Left colon (tissue), 2 donors: Measurements from ENCODE around the gene CERS6. TPM values are rescaled to one million over a fixed set of nuclear protein-coding genes. Genes with fewer than 3 reads are reported as not detected.

Experiments
- ATAC-seq: fragments of 200-7000 bp; cut with Tn5 transposase; one replicate; pipeline ENCODE4 v1.9.1; 2020; ENCODE audit warnings: mild to moderate bottlenecking, moderate library complexity
- DNase-seq, 2 donors: peaks; one replicate each; pipeline ENCODE4 v3.0.0-alpha.2; 2020
- intact Hi-C, 2 donors: fragments of 100-400 bp; cut with DNase I in 1 of 2; cut with micrococcal nuclease in 1 of 2; formaldehyde crosslinking; loops; one replicate each; pipeline versions ENCODE4 v1.11.2 to v1.14.0; 2022; cut with DNase I, micrococcal nuclease
- total RNA-seq, 2 donors: library from RNA; stranded (reverse); fragmentation: NEBNext Ultra II Directional; extraction: Animal tissue kit (Norgen Biotek cat#: 25700); gene quantifications; one replicate each; pipeline ENCODE4 v1.2.1, GENCODE V29; 2021
- donor health status: DM: no; HTN: no; CAD: no.
- donor health status: DM: yes; HTN: yes; CAD: no.

The CERS6 gene
- total RNA-seq, 2 donors from 2014 or later, result 64.4 to 67.2 TPM

DNA sequence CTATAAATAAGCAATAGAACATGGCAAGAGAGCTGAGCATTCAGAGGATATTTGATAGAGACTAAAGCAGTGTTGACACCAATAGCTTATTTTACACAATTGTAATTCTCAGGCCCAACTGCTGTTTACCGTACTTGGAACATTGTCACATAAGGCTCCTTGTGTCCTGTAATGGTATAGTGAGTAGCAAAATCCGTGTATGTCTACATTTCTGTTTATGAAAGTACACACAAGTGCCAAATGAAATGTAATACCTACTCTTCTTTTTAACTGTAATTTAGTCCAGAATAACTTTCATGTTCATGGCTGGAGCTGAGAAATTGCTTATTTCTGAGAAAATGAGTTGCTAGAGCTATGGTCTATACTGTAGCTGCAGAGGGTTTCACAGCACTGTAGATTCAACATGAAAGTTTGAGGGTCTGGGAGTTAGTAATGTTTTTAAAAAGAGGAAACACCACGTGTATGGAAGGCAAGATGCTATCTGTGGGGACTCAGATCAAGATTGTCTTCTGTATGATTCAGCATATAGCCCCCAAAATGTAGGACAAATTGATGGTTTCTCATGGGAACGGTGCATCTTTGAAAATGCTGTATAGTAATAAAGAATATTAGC lies 236.2 kb downstream of the CERS6 start:
- intact Hi-C loops, result no loop called here
- ATAC-seq, result no peak
- no peak for DNase-seq

DNA sequence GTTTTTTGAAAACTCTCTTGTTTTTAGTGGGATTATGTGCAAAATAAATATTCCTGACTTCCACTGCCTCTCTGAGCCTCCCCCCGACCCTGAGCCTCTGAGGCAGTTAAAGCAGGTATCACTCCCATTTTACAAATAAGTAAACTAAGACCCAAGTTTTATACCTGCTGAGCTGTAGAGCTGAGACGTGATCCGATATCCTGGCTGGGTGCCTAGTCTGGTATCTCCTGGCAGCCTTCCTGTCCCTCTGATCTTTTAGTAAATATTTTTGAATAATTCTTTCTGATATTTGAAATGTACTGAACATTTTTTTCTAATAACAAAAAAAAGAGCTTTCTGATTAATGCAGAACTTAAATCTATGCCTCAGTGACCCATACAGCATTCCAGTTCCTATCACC lies 238.1 kb downstream of the CERS6 start:
- DNase-seq (peak in 1 of 2 donors; percentile 38), ATAC-seq (no peak)
- intact Hi-C loops, result no loop called here

DNA sequence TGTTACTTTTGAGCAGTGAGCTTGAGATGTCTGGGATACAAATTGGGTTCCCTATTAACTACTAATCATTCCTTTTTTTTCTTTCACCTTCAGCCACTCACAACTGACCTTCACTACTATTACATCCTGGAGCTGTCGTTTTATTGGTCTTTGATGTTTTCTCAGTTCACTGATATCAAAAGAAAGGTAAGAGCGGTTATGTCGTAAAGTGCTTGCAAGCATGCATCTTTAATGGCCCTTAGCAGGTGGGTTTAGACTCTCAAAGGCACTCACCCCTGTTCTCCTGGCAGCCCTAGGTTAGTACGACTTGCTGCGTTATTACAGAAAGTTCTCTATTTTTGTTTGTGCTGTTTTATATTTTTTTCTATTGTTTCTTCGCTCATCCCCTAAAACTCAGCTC lies 238.8 kb downstream of the CERS6 start:
- ATAC-seq, result peak; percentile 65
- DNase-seq, result no peak
- intact Hi-C loops, result no loop called here

DNA sequence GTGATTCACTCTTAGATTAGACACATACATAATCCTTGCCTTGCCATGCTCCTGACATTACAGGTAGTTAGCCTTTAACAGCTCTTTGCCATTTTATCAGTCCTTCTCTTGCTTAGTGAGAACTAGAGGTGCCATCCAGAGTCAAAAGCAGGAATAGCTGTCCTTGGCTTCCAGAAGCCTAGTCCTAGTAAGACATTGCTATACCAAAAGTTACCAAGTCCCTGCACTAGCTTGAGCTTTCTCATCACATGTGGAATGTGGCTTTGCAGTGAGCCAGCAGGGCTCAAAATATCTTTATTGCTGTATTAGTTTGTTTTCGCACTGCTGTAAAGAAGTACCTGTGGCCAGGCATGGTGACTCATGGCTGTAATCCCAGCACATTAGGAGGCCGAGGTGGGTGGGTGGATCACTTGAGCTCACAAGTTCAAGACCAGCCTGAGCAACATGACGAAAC lies 241.6 kb downstream of the CERS6 start:
- ATAC-seq (peak; percentile 53), DNase-seq (peak; percentile 48 to 73)
- intact Hi-C loops, result no loop called here

DNA sequence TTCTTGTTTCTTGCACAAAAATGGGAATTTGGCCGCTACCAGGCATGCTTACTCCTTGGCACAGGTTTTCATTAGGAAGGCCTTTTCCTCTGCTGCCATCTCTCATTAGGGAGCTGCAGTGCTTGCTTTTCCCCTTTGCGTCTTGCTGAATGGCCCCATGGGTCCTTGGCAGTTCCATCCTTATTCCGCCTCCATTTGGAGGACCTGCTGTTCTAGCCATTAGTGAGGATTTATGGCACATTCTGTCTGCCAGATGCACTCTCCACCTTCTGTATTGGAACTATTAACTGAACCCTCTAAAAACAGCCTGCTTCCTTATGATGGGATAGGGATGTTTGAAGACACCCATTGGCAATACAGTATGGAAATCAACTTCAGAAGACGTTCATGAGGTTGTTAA lies 242.9 kb downstream of the CERS6 start:
- intact Hi-C loops, result no loop called here
- ATAC-seq, result no peak
- no peak for DNase-seq

DNA sequence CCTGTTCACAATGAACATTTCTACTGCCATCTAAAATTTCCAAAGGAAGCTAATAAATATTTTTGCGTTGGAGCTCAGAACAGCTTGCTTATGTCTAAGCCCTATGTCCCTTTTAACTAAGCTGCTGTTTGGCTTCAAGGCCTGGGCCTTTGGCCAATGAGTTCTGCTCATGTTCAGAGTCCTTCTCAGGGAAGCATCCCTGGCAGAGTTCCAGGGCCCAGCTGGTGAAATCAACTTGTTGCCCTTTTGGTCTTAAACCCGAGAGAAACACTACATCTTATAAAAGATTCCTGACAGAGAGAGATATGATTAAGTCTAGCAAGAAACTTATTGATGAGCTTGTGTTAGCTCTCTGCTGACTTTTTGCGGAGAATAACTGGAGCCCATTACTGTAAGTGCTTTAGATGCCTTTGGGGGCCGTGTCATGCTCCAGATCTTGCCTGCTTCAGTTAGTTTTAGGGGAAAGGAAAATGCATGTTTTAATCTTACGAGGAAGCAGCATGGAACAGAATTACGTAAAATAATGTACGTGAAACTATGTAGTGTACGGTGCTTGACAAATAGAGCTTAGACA lies 243.9 kb downstream of the CERS6 start:
- intact Hi-C loops, result loop anchor here in 1 of 2 donors (10.0 kb wide), 2 partner anchors 245 to 355 kb away; partner anchors contain the start of gene CERS6
- peak; percentile 40 for ATAC-seq

DNA sequence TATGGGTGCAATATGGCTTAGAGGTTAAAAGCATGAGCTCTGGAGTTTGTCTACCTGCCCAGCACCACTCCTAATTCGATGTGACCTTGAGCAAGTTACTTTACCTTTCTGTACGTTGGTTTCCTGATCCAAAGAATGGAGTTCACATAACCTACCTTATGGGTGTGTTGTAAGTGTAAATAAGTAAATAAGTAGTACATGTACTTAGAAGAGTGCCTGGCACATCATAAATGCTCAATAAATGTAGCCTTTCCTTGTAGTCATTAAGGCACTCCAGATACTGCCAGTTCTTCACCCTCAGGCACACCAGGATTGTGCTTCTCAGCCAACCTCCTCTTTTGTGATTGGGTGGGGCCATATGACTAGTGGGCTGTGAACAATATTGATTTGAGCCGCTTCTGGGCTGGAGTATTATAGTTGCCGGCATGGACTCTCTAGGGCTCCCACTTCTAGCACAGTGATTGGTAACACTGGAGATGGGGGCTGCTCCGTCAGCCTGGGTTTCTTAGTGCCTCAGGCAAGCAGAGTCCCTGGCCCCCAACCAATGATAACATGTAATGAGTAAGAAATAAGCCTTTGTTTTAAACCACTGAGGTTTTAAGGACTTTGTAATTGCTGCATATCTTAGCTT lies 244.7 kb downstream of the CERS6 start:
- intact Hi-C loops, result loop anchor here in 1 of 2 donors (10.0 kb wide), 2 partner anchors 246 to 356 kb away; partner anchors contain the start of gene CERS6
- peak; percentile 81 for ATAC-seq
- DNase-seq, result peak; percentile 32 to 73

More for the DNA sequence above, 243.9 kb downstream of the CERS6 start:
- peak; percentile 93 to 94 for DNase-seq

DNA sequence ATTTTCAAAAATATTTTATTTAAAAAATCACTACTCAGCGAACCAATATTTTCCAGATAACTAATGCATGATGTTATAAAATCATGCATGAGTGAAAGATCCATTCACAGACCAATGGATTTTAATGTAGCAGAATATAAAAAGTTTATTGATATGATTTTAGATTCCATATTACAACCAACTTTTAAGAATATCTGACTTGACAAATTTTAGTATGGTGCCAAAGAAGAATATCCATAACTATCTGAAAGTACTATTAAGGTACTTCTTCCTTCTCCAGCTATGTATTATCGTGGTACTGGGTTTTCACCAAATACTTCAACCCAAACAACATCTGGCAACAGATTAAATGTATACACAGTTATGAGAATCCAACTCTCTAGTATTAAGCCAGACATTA lies 246.5 kb downstream of the CERS6 start:
- intact Hi-C loops, result loop anchor here in 1 of 2 donors (10.0 kb wide), 2 partner anchors 248 to 358 kb away; partner anchors contain the start of gene CERS6

DNA sequence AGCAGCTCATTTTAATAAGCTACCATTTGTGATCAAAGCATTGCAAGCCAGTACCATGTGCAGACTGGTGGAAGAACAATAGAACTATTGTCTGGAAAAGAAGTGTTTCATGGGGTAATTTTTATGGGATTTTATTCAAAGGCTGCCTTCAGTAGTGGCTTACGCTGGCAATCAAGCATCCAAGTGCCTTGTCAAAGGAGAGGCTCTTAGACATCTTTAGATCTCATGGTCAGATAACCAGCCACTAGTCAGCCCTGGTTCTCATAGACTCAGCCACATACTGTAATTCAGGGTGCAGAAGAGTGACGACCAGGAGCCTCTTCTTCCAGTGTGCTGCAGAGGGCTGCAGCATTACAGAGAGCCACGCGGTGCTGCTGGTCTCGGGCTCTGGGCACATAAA lies 247.9 kb downstream of the CERS6 start:
- no peak for ATAC-seq
- intact Hi-C loops, result loop anchor here in 1 of 2 donors (10.0 kb wide), 2 partner anchors 249 to 359 kb away; partner anchors contain the start of gene CERS6
- DNase-seq, result no peak

More for the DNA sequence above, 246.5 kb downstream of the CERS6 start:
- no peak for DNase-seq
- no peak for ATAC-seq

DNA sequence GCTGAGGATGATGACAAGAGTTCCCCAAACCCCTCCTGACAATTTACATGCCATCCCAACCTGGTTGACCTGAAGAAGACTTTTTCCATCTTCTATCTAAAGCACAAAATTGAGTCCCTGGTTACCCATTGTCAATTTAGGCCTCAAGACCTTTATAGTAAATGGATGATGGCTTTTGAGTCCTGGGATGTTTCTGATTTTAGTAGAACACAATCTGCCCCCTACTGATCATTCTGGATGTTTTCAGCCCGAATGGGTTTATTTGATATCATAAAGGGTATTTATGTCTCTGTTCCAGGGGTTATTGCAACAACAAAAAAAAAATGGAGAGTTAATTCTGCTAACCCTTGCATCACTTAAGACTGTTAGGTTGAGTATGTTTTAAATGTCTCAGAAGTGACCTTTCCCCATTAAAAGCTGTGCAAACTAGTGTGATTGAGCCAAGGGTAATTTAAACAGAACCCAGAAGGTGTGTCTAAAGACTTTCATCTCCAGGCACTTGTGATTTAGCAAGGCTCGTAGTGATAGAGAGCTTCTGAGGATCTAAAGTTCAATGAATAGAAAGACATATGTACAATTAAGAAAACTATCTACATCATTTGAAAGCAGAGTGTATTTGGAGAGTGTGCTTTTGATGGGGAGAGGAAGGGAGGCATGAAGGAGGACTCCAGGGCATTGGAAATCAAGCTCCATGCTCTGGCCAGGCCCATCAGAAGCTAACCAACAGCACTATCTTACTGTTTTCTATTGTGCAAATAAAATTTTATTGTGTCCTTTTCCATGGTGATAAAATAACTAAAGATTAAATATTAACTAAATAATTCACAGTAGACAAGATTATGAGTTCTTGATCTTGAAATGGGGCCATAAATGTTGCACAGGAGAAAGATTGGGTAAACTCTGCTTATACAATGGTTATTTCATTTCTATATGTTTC lies 249.7 kb downstream of the CERS6 start:
- ATAC-seq (peak; percentile 77), DNase-seq (peak in 1 of 2 donors; percentile 25)
- intact Hi-C loops, result loop anchor here in 1 of 2 donors (10.0 kb wide), 2 partner anchors 251 to 361 kb away; partner anchors contain the start of gene CERS6

DNA sequence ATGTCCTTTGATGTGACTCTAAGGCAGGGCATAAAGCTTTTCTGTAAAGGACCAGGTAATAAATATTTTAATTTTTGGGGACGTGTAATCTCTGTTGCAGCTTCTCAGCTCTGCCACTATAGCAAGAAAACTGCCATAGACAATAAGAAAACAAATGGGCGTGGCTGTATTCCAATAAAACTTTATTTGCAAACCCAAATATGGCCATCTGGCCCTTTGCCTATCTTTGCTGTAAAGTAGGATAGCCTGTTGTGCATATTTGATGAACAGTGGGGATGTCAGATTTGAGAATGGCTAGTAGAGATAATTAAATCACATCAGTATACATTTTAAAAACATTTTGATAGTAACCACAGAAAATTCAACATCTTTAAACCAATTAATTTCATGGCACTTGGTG lies 250.7 kb downstream of the CERS6 start:
- ATAC-seq (no peak), DNase-seq (no peak)
- intact Hi-C loops, result loop anchor here in 1 of 2 donors (10.0 kb wide), 2 partner anchors 252 to 362 kb away; partner anchors contain the start of gene CERS6

DNA sequence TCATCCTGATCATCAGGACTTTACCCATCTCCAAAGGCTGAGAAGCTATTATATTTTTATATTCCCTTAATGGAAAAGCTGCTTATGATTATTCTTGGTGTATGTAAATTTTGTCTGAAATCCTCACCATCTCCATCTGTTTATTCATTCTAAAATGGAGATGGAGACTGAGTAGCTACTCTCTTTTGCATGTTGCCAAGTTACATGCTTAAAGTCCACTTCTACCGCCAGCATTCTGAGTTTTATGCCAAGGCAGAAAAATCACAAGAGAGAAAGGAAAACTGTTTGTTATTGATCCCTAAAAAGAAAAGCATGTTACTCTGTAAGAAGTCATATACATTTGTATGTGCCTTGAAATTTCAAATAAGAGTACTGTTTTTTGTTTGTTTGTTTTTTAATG lies 252.0 kb downstream of the CERS6 start:
- no peak for DNase-seq
- intact Hi-C loops, result loop anchor here in 1 of 2 donors (10.0 kb wide), 2 partner anchors 253 to 363 kb away; partner anchors contain the start of gene CERS6
- ATAC-seq, result no peak

DNA sequence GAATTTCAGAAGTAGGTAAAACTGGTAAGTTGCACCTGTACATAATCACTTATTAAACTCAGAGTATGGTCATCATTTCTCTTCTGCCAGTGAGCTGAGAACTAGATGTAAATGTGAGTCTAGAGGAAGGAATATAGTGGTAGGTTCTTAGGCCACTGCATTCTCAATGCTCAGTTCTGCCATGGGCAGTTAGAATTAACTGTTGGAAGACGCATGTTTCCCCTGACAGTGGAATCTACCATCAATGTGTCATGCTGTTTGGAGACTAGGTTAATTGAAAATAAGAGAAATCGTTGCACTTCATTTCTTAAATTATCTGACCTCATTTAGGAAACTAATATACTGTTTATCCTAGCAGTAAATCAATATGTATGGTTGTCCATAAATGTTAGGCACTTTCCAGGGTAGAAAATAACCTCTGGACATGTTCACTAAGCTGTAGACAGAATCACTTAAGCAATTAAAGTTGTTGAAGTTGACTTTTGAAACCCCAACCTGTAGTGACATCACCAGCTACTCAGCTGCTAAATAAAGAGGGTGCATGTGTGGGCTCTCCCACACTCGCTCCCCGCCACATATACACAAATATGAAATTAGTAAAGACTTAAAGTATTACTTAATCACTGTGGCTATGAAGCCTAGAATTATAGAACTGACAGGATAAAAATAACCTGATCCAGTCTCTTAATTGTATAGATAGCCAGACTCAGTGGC lies 254.8 kb downstream of the CERS6 start:
- no peak for DNase-seq
- intact Hi-C loops, result no loop called here
- ATAC-seq, result no peak

DNA sequence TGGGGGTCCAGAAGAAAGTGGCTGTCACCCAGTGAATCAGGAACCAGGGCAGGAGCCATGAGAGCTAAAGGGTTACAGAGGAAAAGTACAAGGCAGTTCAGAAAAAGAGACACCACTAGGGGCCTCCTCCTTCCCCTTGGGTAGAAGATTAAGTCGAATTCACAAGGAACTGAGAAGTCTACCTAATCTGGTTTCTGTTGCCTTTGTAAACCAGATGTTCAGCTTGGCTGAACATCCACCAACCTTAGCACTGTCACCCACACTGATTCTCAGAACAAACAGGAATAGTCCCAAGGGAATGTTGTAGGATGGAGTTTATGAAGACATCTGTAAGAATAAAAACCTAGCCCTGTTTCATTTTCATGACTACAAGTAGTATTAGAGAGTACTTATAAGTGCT lies 256.0 kb downstream of the CERS6 start:
- ATAC-seq, result no peak
- DNase-seq, result no peak
- intact Hi-C loops, result no loop called here

DNA sequence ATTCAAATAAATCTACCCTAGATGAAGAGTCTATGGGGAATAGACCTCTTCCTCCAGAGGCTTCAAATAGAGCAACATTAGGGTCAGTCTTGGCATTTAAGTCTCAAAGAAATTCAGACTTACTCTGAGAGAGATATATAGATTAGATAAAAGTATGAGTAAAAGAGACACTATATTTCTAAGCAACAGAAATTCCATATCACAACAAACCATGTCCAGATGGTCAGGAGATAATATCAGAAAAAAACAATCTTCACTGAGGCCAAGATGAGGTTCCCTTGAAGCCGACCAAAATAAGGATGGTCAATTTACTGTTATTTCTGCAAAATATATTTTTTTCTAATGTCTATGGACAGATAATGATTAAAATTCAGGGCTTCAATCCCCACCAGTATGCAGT lies 257.3 kb downstream of the CERS6 start:
- DNase-seq (no peak), ATAC-seq (no peak)
- intact Hi-C loops, result no loop called here

DNA sequence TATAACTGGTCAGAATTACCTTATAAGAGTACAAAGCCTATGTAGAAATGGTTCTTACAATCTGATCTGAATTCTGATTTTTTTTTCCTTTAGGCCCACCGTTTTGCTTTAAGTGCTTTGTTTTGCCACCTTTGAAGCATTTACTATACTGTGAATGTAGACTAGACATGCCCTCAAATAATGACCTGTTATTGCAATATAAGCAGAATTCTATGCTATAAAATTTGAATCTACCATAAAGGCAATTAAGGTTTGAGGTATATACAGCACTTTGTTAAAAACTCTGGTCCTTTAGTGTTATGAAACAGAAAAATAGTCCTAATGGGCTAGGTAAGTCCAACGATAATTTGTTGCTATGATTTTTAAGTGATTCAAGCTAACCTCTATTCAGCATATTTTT lies 259.8 kb downstream of the CERS6 start:
- intact Hi-C loops, result no loop called here
- DNase-seq (no peak), ATAC-seq (no peak)

DNA sequence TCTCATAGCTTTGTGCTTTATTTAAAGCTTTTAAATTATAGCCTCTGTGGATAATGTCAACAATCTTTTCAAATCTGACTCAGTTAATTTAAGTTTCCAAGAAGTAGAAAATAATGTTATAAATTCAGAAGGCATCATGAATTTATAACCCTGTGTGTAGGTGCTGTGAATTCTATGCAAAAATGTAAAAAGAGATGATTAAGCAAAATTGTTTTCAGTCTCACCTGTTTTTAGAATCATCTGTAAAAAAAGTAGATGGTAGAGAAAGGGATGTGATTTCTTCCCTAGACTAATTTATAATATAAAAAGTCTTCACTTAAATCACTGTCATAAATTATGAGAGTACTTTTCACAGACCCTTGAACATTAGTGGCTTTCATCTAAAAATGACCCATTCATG lies 260.8 kb downstream of the CERS6 start:
- no peak for ATAC-seq
- no peak for DNase-seq
- intact Hi-C loops, result no loop called here
